HG03378 (cell line): ENCODE measurements around the gene MVB12A.

ENCODE experiments used
- ATAC-seq: cut with Tn5 transposase; IDR thresholded peaks from one replicate; pipeline ENCODE4 v1.9.1; 2021; ENCODE audit warnings: mild to moderate bottlenecking, moderate library complexity; ENCODE audit not compliant: unreplicated experiment

The MVB12A gene

GRCh38 chr19:17404621-17405249, 15.1 kb upstream of the MVB12A start:
- ATAC-seq, result peak; percentile 23

DNA sequence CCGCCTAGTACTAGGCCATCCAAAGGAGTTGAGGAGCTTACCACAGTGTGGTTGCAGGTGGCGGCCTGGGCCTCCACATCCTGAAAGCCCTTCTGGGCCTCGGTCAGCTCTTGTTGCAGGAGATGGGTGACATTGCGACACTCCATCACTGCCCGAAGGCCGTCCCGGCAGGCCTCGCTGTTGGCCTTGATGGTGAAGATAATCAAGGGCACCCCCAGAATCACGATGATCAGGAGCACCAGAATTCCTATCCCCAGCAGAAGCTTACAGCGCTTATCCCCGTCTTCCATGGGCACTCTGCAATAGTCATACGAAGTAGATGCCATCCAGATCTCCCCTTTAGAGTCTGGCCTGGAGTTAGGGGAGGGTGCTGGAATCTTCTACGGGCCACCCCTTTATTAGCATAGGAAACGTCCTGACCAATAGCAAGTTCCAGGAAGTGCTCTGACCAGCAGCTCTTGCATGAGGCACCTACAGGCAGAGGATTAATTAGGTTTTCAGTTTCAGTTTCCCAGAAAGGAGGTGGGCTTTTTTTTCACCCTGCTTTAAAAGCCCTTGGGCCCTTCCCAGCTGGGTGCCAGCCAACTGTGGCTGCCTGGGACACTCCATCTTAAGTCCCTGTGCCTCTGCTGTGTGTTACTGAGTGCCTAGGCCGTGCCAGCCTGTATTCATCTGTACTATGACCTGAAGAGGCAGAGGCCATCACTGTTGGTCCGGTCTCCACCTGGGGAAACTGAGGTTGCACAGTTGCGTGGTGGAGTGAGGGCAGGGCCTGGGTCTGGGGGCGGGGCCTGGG, 14.4 kb upstream of the MVB12A start, which contains the start of gene BST2:
TSS of gene BST2 (minus strand) at position 381 of the 796 bp plus-strand sequence. CDS start at position 326, 55 bp downstream.
- ATAC-seq, result peak; percentile 71

DNA sequence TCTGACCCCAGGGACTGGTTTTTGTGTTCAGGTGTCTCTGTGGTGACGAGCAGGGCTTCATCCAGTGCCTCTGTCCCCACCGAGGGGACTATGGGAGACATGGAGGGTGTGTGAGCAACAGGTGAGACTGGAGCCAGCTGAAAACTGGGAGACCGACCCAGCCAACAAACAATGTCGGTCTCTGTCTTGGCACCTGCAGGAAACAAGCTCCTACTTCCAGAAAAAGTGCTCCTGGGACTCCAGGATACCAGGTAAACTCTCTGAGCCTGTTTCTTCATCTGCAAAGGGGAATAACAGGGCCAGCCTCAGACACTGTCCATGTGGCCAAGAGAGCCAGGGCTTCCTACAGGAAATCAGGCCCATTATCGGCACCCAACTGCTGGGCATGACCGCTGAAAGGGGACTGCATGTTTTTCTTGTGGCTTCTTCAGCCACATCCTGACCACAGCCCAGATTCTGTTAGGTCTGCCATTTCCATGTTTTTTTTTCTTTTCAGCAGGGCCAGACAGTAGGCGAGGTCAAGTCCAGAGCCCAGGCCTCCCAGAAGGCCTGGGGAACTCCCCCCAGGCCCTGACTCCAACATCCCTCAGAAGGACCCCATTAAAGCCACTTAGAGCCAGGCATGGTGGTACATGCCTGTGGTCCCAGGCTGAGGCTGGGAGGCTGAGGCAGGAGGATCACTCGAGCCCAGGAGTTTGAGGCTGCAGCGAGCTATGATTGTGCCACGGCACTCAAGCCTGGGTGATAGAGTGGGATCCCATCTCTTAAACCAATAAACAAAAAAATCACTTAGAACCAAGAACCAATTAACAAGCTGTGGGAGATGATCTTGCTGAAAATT, 13.6 kb upstream of the MVB12A start:
- peak; percentile 3 for ATAC-seq

DNA sequence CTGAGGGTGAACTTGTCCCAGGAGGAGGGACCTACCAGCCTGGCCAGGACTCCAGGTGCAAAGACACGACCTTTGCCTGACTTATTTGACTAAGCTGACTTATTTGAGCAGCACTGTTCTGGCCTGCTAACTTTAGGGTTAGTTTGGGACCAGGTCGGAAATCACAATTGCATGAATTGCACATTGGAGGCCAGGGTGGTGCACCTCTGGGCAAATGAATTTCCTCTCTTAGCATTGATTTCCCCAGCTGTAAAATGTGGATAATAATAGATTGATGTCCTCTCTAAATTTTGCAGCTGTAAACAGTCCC, 13.0 kb upstream of the MVB12A start:
- ATAC-seq, result no peak

GRCh38 chr19:17409990-17410389, 9.9 kb upstream of the MVB12A start:
- ATAC-seq, result no peak

DNA sequence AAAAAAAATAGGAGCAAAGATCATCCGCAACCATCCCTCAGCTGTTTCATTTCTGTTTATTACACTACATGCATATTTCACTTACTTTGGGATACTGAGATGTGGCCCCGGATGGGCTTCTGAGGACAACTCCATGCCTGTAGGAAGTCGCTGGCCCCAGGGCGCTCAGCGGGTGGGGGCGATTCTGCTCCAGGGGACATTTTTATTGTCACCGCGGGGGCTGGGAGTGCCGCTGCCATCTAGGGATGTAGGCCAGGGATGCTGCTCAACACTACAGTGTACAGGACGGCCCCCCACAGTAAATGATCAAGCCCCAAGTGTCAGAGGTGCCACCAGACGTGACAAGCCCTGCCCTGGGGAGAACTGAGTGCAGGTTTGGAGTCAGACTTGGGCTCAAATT, 8.0 kb upstream of the MVB12A start:
- ATAC-seq, result no peak

- no peak for ATAC-seq
Observed at GRCh38 chr19:17414097-17414496, 5.8 kb upstream of the MVB12A start.

- no peak for ATAC-seq
Observed at GRCh38 chr19:17415121-17415520, 4.7 kb upstream of the MVB12A start.

DNA sequence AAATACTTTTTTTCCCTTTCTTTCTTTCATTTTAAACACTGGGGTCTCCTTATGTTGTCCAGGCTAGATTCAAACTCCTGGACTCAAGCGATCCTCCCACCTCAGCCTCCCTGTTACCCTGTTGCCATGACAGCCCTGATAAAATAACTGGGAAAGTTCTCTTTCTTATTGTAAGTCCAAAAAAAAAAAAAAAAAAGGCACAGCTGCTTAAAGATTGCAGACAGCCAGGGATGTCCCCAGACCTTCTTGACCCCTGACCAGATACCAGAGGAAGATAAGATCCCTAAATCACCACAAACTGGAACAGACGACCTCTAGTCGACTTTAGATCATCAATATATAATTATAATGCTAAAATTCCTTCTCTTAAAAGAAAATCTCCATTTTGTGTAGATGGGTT, 1.1 kb upstream of the MVB12A start:
- ATAC-seq, result no peak

- ATAC-seq, result no peak
Observed at GRCh38 chr19:17419154-17419620, 660 bp upstream of the MVB12A start.

- ATAC-seq, result no peak
Observed at GRCh38 chr19:17420475-17420924, 653 bp downstream of the MVB12A start.

DNA sequence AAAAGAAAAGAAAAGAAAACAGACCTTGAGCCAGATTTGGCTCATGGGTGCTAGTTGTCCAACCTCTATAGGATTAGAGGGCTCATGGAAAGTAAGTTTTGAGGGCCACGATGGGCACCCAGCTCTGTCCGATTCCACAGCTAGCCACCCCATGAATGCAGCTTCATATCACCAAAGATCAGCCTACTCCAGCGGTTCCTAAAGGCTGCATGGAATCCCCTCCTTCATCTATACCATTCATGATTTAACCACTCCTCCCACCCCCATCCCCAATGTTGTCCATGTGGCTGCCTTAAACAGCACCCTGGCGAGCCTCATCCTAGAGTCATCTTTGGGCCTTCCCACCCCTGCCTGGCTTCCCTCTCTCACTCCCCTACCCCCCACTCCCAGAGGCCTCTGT, 2.1 kb downstream of the MVB12A start:
- no peak for ATAC-seq

GRCh38 chr19:17423429-17424208, 3.8 kb downstream of the MVB12A start:
- ATAC-seq, result no peak

DNA sequence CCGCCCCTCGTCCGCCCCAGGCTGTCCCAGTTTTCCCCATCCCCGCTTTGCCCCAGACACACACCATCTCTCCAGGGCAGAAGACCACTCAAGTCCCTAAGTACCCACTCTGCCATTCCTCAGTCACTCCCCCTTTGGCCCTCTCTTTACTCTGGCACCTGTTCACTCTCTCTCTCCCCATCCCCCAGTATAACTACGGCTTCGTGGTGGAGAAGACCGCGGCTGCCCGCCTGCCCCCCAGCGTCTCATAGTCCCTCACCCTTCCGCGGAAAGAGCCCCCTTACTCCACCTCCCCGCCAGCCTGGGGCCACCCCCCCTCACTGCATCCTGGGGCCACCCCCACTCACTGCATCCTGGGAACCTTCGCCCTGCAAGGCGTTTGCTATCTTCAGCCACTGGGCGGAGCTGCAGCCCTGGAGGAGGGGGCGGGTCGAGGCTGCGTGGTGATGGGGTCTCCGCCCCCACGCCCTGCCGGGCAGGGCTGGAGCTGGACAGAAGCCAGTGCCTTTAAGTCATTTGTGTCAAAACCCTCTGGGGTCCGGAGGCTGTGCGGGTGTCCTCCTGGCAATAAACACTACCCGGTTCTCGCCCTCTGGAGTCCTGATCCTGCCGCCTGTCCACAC, 5.0 kb downstream of the MVB12A start:
- ATAC-seq, result no peak

- ATAC-seq, result no peak
Observed at GRCh38 chr19:17429641-17430113, 9.8 kb downstream of the MVB12A start.

DNA sequence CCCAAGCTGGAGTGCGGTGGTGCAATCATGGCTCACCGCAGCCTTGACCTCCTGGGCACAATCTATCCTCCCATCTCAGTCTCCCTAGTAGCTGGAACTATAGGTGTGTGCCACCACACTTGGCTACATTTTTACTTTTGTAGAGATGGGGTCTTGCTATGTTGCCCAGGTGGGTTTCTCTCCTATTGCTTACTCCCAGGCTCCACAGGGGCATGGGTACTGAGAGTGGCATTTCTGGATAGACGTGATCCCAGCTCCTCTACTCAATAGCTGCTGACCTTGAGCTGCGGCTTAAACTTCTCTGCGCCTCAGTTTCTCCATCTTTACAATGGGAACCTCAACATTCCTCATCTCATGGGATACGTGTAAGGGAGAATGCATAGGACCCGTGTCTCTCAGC, 11.6 kb downstream of the MVB12A start:
- ATAC-seq, result no peak

- ATAC-seq, result no peak
Observed at GRCh38 chr19:17435218-17435617, 15.4 kb downstream of the MVB12A start.

DNA sequence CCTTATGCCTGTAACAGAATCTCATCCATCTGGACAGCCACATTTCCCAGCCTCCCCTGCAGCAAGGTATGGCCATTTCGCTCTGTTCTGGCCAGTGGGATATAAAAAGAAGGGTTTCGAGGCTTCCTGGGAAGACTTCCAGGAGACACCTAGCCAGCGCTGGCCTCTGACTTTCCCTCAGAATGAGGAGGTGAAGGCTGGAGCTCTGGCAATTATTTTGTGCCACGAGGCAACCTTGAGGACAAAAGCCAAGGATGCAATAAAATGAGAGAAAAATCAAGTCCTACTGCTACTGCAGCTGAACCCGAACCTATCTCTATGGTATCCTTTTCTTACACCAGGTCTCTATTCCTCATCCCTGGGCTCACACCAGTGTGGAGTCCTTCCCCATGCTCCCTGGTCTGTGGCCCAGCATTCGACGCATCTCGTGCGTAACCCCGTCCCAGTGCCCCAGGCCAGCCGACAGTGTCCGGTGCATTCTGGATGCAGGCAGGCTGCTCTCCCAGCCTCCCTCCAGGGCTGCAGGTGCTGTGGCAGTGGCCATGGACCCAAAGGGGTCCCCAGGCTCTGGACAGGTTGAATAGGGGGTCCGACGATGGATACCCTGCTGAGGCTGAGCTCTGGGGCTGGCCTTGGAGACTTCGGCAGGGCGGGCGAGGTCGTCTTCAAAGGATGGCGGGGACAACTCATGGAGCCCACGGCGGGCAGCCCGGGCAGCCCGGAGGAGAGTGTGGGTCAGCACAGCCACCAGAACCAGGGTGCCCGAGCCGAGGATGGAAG, 16.4 kb downstream of the MVB12A start:
- no peak for ATAC-seq

DNA sequence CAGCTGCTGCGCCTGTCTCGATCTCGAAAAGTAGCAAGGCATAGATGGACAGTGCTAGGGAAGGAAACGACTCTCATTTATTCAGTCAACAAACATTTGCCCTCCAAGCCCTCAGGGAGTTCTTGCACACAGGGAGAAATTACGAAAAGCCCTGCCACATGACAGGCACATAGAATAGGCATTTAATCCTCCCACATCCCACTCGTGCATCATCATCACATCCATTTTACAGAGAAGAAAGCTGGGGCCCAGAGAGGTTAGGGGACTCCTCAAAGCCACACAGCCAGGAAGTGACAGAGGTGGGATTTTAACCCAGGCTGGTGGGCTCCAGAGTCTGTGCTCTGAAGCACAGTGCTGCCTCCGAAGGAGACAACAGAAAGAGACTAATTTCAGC, 17.0 kb downstream of the MVB12A start:
- no peak for ATAC-seq
